ENCODE results near the gene EDARADD. TPM values are rescaled to one million over a fixed set of nuclear protein-coding genes. Genes with fewer than 3 reads are reported as not detected.

Gene EDARADD
- total RNA-seq, result under 0.01 TPM in 1 of 2 replicates, not detected in the other

DNA sequence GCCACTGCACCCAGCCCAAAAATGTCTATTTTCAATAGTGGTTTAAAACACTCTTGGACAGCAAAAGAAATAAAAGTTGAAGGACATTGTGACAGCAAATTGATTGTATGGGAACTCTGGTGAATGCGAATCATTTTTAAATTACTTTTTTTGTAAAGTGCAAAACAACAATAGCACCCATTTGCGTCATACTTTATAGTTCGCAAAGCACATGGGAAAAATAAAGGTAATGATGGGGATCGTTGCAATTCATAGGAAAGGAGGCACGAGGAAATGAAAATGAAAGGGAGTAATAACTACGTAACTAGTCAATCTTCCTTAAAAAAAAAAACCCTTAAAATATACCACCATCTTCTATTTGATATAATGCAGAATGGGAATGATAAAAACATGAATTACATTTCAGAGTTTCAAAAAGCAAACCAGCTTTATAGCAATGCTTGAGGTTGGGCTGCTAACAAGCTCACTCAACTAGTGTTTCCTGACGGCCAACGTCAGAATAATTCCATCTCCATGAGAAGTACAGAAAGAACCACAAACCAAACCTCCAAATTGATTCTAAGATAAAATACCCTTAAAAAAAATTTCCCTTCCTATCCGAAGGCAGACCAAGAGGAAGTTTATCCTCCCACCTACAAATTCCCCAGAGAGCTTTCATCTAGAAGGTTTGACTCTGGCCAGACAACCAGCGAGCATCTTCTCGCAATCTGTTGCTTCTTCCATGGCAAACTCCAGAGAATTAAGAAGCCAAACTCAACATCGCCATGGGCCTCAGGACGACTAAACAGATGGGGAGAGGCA lies at the start of gene EDARADD:
EDARADD (plus strand) TSS at position 606 of the 801 bp plus-strand sequence; CDS start at position 765, 159 bp downstream.

DNA sequence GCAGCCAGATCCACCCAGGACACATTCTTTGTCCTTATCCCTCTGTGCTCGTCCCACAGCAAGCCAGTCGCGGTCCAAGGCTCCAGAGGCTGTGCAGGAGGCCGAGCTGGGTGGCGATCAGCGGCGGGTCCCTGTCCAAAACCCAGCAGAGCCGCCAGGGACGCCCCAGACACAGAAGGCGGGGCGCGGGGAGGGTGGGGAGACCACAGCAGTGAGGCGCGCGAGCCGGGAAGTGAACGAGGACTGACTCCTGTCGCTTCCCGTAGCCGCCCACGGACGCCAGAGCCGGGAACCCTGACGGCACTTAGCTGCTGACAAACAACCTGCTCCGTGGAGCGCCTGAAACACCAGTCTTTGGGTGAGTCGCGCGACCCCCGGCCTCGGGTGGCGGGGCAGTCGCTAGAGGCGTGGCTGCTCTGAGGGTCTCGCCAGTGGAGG lies 129.6 kb downstream of the EDARADD start, which contains the start of gene LGALS8:
LGALS8 (plus strand) TSS at position 279 of the 438 bp plus-strand sequence. CDS start 2,089 bp downstream, outside the sequence.

Other genes starting within 250 kb of the EDARADD start
- gene ERO1B, start 112.3 kb upstream of the EDARADD start, total RNA-seq, result 1.6 and 2.5 TPM in 2 replicates
- gene LGALS8, start 129.7 kb downstream of the EDARADD start, total RNA-seq, result 65.5 and 66.2 TPM in 2 replicates
- gene HEATR1, start 210.2 kb downstream of the EDARADD start, total RNA-seq, result 36.7 and 37.2 TPM in 2 replicates

Measured in smooth muscle cell of trachea (primary cell).